ENCODE data around the gene MAP4.
"Not testable (repeated sequence)": the region's sequence is repeated elsewhere in the genome, so short reads cannot be mapped to it uniquely, and the experiment has no call there.

The MAP4 gene

DNA sequence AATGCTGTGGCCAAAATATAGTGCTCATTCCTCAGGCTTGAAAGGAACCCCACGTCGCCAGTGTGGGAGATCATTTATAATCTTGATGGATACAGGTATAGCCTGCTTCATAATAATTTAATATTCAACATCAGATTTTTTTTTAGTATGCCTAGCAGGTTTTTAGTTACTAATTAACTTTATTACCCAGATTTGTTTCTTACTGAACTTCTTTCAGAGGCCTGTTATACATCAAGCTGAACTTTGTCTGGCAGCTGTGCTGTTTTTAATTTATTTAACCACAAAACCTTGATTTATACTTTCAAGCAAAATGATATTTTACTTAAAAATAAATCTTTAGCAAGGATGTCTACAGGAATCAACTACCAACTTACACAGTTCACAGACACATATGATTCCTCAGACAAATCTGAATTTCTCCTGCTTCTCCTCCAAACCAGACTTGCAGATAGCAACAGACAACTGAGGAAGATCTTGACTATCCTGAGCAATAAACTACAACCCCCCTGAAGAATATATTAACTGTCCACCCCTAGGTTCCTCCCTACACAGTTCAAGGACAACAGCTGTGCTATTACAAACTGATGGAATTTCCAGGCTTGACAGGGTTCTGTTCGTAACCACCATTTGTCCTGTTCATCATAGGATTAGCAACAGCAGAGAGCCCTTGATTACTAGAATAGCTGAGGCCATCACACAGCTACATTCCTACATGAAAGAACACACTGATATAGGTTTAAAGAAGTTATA lies 610 bp downstream of the MAP4 start:
- no peak for DNase-seq (ENCODE audit: low read depth, low spot score)

DNA sequence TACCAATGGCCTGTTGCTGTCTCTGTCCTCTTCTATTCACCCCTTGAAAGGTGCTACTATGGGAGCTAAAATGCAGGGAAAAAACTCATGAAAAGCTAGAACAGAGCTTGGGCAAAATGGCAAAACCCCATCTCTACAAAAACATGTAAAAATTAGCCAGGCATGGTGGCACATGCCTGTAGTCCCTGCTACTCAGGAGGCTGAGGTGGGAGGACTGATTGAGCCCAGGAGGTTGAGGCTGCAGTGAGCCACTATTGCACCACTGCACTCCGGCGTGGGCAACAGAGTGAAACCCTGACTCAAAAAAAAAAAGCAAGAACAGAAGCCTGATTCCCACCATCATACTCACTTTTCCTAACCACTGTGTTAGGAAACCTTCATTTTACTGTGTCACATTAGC lies 1.9 kb downstream of the MAP4 start:
- no peak for DNase-seq (ENCODE audit: low read depth, low spot score)

DNA sequence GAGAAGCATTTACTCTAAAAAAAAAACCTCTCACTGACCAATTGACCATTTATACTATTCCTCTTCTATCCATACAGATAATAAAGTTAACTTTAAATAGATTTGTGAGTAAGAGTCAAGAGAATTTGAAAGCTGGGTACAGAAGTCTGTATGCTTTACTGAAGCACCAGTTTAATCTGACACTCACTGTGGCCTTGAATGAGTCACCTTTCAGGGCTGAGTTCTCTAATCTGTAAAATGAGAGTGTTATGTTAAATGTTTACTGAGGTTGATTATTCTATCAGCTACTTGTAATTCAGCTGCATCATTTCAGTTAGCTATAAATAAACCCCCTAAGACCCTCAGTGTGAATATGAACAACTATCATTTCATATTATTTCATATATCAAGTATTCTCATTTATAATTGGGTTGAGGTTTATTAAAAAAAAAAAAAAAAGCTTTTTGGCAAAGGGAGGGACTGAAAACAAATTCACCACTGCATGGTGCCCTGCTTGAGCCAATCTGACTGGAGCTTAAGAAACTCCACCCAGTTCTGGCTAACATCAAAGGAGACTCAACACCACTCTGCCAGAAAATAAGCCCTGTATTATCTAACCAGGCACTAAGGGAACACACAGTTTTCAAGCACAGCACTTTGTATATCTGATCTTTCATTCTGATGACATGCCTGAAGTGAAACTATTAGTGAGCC lies 2.8 kb downstream of the MAP4 start:
- DNase-seq (ENCODE audit: low read depth, low spot score), result peak; percentile 44

DNA sequence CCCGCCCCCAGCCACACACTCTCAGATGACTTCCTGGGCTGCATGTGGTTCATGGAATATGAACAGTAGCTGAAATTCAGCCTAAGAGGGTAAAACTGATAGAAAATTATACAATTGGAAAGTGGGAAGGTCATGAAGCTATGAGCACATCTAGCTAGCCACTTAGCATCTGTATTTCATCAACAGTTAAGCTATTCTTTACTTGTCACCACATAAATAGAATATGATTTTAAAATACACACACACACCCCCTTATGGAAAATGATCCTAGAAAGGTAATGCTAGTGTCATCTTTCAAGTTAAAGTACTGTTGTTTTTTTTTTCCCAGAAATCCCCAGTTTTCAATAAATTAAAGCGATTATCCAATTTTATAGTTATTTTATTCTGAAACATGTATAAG lies 3.6 kb downstream of the MAP4 start:
- DNase-seq (ENCODE audit: low read depth, low spot score), result no peak

DNA sequence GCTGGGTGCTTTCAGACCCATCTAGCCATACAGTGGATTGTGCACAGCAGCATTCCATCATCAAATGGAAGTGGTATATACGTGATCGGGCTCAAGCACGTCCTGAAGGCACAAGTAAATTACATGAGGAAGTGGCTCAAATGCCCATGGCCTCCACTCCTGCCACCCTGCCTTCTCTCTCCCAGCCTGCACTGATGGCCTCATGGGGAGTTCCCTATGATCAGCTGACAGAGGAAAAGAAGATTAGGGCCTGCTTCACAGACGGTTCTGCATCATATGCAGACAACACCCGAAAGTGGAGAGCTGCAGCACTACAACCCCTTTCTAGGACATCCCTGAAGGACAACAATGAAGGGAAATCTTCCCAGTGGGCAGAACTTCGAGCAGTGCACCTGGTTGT lies 8.2 kb downstream of the MAP4 start:
- not testable (repeated sequence) for DNase-seq (ENCODE audit: low read depth, low spot score)

DNA sequence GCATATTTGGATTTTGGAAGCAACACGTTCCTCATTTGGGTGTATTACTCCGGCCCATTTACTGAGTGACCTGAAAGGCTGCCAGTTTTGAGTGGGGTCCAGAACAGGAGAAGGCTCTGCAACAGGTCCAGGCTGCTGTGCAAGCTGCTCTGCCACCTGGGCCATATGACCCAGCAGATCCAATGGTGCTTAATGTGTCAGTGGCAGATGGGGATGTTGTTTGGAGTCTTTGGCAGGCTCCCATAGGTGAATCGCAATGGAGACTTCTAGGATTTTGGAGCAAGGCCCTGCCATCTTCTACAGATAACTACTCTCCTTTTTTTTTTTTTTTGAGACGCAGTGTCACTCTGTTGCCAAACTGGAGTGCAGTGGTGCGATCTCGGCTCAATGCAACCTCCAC lies 8.9 kb downstream of the MAP4 start:
- DNase-seq (ENCODE audit: low read depth, low spot score), result not testable (repeated sequence)

DNA sequence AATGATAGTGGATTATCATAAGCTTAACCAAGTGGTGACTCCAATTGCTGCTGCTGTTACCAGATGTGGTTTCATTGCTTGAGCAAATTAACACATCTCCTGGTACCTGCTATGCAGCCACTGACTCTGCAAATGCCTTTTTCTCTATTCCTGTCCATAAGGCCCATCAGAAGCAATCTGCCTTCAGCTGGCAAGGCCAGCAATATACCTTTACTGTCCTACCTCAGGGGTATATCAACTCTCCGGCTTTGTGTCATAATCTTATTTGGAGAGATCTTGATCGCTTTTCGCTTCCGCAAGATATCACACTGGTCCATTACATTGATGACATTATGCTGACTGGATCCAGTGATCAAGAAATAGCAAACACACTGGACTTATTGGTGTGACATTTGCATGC lies 9.4 kb downstream of the MAP4 start:
- not testable (repeated sequence) for DNase-seq (ENCODE audit: low read depth, low spot score)

DNA sequence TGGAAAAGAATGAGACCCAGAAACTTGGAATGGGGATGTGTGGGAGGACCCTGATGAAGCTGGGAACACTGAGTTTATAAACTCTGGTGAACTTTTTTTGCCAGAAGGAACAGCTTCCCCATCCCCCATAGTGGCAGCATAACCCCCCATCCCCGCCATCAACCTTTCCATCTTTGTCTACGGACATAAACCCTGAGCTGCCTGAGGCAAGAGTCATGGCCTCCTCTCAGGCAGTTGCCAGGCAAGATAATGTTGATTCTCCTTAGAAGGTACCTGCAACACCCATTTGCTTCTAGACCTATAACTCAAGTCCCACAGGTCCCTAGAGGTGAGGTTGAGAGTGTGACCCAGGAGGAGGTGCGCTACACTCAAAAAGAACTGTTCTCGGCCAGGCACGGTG lies 11.5 kb downstream of the MAP4 start:
- no peak for DNase-seq (ENCODE audit: low read depth, low spot score)

DNA sequence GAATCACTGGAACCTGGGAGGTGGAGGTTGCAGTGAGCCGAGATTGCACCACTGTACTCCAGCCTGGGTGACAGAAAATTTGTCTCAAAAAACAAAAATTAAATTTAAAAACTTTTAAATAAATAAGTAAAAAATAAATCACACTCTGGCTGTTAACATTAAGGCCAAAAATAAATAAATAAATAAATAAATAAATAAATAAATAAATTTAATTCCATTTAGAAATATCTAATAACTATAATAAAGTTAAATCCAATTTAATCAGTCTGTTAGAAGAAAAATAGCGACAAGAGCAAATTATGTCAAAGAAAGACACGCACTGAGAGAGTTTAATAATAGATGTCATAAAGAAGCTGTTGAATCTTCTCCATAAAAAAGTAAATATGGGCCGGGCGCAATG lies 13.4 kb downstream of the MAP4 start:
- DNase-seq (ENCODE audit: low read depth, low spot score), result no peak

DNA sequence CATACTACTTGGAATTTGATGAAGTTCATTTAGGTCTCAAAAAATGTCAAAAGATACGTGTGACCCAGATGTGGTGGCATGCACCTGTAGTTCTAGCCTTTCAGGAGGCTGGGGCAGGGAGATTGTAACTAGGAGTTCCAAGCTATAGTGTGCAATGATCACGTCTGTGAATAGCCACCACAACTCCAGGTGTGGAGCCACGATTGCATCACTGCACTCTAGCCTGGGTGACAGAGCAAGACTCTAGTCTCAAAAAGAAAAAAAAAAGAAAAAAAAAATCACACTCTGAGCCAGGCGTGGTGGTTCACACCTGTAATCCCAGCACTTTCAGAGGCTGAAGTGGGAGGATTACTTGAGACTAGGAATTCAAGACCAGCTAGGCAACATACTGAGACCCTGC lies 14.2 kb downstream of the MAP4 start:
- DNase-seq (ENCODE audit: low read depth, low spot score), result no peak

DNA sequence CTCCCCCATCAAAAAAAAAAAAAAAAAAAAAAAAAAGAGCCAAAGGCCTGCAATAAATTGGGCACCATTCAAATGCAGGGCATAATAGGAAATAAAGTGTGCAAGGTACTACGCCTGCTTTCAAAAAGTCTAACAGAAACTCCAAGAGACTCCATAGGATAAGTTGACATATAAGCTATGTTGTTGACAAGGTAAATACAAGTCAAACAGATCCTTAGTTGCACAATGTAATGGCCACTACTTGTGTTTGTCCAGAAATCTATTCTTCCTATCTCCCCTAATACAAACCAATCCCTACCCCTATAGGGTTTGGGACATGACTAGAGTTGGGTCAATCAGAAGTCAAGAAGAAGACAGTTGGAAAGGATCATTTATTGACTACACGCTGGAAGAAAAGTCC lies 16.0 kb downstream of the MAP4 start:
- DNase-seq (ENCODE audit: low read depth, low spot score), result no peak

DNA sequence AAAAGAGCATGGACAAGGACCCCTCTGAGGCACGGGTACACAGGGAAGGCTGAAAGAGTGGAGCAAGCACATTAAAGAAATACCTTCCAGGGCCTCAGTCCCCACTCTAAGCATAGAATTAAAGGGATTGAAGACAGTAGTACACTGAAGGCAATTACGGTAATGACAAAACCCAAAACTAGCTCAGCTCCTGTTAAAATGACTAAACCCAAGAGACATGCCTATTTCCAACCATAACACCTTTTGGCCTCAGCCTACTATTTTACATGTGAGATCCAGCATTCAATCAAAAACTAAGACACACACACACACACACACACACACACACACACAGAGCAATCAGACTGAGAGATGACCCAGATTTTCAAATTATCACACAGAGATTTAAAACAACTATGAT lies 19.8 kb downstream of the MAP4 start:
- DNase-seq (ENCODE audit: low read depth, low spot score), result no peak

DNA sequence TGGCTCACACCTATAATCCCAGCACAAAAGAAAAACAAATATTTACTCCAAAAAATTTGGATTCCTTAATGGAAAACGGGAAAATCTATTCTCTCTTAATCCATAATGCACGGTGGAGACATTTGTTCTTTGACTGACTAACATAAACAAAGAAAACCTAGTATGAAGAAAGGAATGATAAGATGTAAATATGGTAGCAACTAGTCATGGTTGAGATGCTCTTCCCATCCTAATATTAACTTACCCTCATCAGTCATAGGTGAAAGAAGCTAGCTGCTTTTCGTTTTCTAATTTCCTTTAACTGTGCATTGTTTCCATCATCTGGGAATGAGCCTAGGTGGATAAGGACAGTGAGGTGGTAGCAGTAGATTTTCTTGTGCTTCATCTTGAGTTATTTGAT lies 22.0 kb downstream of the MAP4 start:
- DNase-seq (ENCODE audit: low read depth, low spot score), result no peak

DNA sequence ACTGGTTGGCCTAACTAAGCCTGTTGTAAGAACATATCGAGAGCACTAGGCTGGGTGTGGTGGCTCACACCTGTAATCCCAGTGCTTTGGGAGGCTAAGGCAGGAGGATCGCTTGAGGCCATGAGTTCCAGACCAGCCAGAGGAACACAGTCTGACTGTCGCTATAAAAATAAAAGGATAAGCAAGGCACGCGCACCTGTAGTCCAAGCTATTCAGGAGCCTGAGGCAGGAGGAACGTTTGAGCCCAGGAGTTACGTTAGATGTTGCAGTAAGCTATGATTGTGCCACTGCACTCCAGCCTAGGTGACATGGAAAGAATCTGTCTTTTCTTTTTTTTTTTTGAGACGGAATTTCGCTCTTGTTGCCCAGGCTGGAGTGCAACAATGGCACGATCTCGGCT lies 24.9 kb downstream of the MAP4 start:
- DNase-seq (ENCODE audit: low read depth, low spot score), result no peak

DNA sequence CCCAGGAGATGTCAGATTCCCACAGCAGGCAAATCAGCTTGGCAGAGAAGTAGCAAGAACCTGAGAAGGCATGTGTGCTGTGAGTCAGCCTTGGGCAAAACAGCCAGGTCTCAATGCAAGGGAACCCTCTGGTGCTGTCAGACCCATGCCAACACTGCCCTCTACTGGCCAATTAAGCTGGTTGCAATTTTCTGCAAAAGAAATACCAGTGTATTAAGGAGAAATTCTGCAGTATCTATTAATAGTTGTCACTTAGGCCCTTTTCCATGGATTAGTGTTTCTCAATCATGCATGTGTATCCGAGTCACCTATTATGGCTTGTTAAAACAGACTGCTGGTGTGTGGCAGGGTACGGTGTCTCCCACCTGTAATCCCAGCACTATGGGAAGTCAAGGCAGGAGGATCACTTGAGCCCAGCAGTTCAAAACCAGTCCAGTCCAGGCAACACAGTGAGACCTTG lies 26.2 kb downstream of the MAP4 start:
- DNase-seq (ENCODE audit: low read depth, low spot score), result peak; percentile 78

DNA sequence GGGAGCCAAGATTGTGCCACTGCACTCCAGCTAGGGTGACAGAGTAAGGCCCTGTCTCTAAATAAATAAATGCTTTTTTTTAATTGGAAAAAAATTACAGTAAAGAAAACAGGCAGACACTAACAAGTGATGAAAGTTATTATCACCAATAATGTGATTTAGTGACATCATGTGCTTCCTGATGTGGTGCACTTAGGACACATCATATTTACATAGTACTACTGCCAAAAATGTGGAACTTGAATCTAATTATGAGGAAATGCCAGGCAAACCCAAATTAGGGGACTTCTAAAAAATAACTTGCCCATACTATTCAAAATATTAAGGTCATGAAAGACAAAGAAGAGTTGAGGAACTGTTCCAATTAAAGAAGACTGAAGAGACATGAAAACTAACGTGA lies 30.8 kb downstream of the MAP4 start:
- DNase-seq (ENCODE audit: low read depth, low spot score), result no peak

DNA sequence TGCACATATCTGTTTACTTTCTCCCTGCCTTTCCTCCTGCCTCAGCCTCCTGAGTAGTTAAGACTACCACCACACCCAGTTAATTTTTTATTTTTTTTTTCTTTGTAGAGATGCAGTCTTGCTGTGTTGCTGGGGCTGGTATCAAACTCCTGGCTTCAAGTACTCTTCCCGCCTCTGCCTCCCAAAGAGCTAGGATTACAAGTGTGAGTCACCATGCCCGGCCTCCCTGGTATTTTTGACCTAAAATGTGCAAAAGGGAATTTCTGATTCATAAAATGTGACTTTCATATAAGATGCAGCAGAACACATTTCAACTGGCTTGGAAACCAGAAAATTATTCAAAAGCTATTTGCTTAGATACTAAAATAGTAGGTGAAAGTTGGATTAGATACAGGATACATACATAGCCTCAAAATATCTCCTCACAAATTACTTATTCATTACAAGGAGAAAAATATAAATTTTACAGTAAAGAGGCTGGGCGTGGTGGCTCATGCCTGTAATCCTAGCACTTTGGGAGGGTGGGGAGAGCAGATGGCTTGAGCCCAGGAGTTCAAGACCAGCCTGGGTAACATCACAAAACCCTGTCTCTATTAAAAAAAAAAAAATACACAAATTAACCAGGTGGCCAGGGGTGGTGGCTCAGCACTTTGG lies 32.0 kb downstream of the MAP4 start:
- no peak for DNase-seq (ENCODE audit: low read depth, low spot score)

DNA sequence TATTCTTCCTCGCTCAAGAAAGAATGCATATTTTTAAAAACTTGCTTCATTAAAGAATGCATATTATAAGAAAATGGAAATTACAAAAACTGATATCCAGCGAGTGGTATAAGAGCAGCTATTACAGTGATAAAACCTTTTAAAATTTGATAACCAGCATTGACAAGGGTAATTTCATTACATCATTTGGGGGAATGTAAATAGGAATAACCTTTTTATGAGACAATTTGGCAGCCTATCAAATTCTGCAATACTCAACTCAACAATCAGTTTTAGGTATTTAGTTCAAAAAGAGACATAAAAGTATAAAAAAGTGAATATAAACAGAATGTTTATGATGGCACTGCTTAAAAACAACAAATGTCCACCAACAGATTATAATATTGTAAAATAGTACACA lies 35.4 kb downstream of the MAP4 start:
- DNase-seq (ENCODE audit: low read depth, low spot score), result no peak

DNA sequence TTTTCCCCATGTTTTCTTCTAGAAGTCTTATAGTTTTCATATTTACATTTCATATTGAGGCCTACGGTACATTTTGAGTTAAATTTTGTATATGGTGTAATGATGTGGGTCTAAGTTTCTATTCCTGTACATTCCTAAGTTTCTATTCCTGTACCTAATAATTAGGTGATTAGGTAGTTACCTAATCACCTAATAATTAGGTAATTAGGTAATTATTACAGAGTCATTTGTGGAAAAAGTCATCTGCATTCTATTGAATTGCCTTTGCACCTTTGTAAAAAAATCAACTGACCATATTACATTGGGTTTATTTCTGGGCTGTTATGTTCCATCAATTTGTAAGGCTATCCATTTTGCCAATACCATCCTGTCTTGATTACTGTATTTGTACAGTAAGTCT lies 37.1 kb downstream of the MAP4 start:
- no peak for DNase-seq (ENCODE audit: low read depth, low spot score)

DNA sequence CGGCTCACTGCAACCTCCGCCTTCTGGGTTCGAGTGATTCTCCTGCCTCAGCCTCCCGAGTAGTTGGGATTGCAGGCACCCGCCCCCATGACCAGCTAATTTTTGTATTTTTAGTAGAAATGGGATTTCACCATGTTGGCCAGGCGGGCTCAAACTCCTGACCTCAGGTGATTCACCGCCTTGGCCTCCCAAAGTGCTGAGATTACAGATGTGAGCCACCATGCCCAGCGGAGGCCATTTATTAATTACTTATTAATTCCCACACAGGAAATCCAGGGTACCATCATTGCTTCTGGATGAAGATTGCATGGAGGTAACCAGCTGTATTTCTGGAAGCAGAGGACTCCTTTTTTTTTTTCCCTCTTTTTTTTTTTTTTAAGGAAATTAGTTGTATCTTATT lies 37.8 kb downstream of the MAP4 start:
- DNase-seq (ENCODE audit: low read depth, low spot score), result no peak

DNA sequence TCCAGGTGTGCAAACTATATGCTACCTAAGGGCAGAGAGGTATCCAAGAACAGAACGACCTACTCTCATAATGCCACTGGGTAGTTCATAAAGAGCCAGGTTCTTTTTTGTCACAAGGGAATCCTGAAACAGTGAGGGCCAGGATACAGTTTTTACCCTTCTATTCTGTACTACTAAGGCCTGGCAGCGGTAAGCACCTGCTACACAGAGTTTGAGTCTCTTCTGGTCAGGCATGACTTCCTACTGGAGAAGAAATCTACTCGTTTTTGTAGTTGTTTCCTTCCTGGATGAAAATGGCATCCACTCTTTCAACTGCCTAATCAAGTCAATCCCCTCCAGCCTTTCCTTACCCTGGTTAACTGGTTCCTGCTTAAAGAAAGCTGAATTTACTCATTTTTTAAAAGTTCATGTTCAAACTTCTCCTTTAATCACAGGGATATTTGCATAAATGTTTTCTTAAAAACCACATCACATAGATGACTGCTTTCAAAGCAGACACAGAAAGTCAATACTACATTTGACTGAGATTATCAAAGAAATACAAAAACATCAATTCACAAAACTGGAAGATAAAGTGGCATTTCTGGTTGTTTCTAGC lies 40.0 kb downstream of the MAP4 start:
- no peak for DNase-seq (ENCODE audit: low read depth, low spot score)

DNA sequence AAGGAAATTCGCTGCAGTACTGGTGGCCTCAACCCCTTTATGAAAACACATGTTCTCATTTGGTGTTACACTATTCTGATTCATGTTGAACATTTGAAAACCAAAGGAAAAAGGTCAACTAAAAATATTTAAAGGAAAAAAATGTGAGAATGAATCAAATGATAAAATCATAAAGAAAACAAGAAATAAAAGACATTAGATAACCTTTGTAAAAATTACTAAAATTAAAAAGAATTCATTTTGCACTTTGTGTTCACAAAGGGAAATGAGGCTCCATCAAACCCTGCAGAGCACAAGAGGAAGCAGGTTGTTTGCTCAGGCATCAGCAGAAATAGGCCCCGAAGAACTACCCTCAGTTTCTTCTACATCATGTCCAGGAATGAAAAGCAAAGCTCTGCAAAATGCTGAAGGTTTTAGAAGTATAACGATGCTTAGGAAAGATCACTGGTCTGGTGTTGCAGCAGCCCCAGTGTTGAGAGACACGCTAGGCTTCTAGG lies 41.2 kb downstream of the MAP4 start:
- no peak for DNase-seq (ENCODE audit: low read depth, low spot score)
